Measurements from ENCODE around the gene TCAP. TPM values are rescaled to one million over a fixed set of nuclear protein-coding genes. Genes with fewer than 3 reads are reported as not detected.

Gene TCAP
- total RNA-seq, 3 donors from 2014 or later (not counting 1 experiment from before 2014, with no cell fraction given): 1.3 to 3.8 (median 2.4) TPM

- Histone ChIP-seq H3K27ac (ENCODE audit: low read length) (no peak overlapping the region), H3K4me3 (ENCODE audit: low read length) (no peak overlapping the region), H3K36me3 (ENCODE audit: control insufficient read depth, insufficient read depth, low read length) (peaks cover 8% of the 10 kb centered on the region), H3K27me3 (ENCODE audit: control insufficient read depth, insufficient read depth, low read length) (no peaks in the 10 kb centered on the region), H3K4me1 (ENCODE audit: control insufficient read depth, insufficient read depth, low read length) (peaks cover 37% of the 10 kb centered on the region), H3K9me3 (ENCODE audit: control insufficient read depth, insufficient read depth, low read length) (no peaks in the 10 kb centered on the region)
- Mint-ChIP-seq H3K9me3 (no peaks in the 10 kb centered on the region), H3K4me1 (peaks cover 52 to 58% of the 10 kb centered on the region in 2 donors), H3K27ac (peak overlapping the region; percentile 86 to 90), H3K27me3 (ENCODE audit: low read depth in 2 of 2) (no peaks in the 10 kb centered on the region), H3K36me3 (no peaks in the 10 kb centered on the region), H3K4me3 (no peak overlapping the region)
- TF ChIP-seq CTCF (IDR thresholded peaks at IDR 0.05): no peak
- 92% methylated on average over 10 of the region's 10 CpGs for WGBS (ENCODE audit: insufficient coverage)
- no peak for DNase-seq
- intact Hi-C loops (cut with micrococcal nuclease): no loop called here
- no peak for ATAC-seq
Observed at GRCh38 chr17:39711851-39712250, 46.7 kb downstream of the TCAP start.

- Mint-ChIP-seq H3K4me1 (peaks cover 28 to 39% of the 10 kb centered on the region in 2 donors), H3K27ac (no peak overlapping the region)
Observed at GRCh38 chr17:39714234-39714633, 49.1 kb downstream of the TCAP start.

GRCh38 chr17:39715375-39716072, 50.4 kb downstream of the TCAP start:
- Mint-ChIP-seq H3K36me3 (no peaks in the 10 kb centered on the region), H3K4me1 (peaks cover 16 to 28% of the 10 kb centered on the region in 2 donors), H3K4me3 (no peak overlapping the region), H3K9me3 (no peaks in the 10 kb centered on the region), H3K27me3 (ENCODE audit: low read depth in 2 of 2) (no peaks in the 10 kb centered on the region), H3K27ac (peak overlapping the region in 1 of 2 donors; percentile 18)
- H3K27ac ChIP-seq (ENCODE audit: low read length): no peak overlapping the region
- no peak for DNase-seq
- no peaks in the 10 kb centered on the region for H3K27me3 ChIP-seq (ENCODE audit: control insufficient read depth, insufficient read depth, low read length)
- no peak for TF ChIP-seq CTCF (IDR thresholded peaks at IDR 0.05)
- H3K4me1 ChIP-seq (ENCODE audit: control insufficient read depth, insufficient read depth, low read length): peaks cover under 1% of the 10 kb centered on the region
- H3K9me3 ChIP-seq (ENCODE audit: control insufficient read depth, insufficient read depth, low read length): no peaks in the 10 kb centered on the region
- intact Hi-C loops (cut with micrococcal nuclease): no loop called here
- H3K4me3 ChIP-seq (ENCODE audit: low read length): no peak overlapping the region
- H3K36me3 ChIP-seq (ENCODE audit: control insufficient read depth, insufficient read depth, low read length): peaks cover 13% of the 10 kb centered on the region
- WGBS (ENCODE audit: insufficient coverage): 95% methylated on average over 18 of the region's 18 CpGs
- ATAC-seq: peak in 1 of 3 donors; percentile 8

More at GRCh38 chr17:39714234-39714633, 49.1 kb downstream of the TCAP start:
- Histone ChIP-seq H3K36me3 (ENCODE audit: control insufficient read depth, insufficient read depth, low read length) (peaks cover 8% of the 10 kb centered on the region), H3K4me1 (ENCODE audit: control insufficient read depth, insufficient read depth, low read length) (peaks cover 13% of the 10 kb centered on the region), H3K9me3 (ENCODE audit: control insufficient read depth, insufficient read depth, low read length) (no peaks in the 10 kb centered on the region), H3K4me3 (ENCODE audit: low read length) (no peak overlapping the region), H3K27me3 (ENCODE audit: control insufficient read depth, insufficient read depth, low read length) (no peaks in the 10 kb centered on the region), H3K27ac (ENCODE audit: low read length) (no peak overlapping the region)
- intact Hi-C loops (cut with micrococcal nuclease): no loop called here
- no peak for TF ChIP-seq CTCF (IDR thresholded peaks at IDR 0.05)
- H3K27me3 Mint-ChIP-seq (ENCODE audit: low read depth in 2 of 2): no peaks in the 10 kb centered on the region
- ATAC-seq (no peak), DNase-seq (no peak)
- WGBS (ENCODE audit: insufficient coverage): 95% methylated on average over 3 of the region's 4 CpGs
- H3K36me3 Mint-ChIP-seq: no peaks in the 10 kb centered on the region
- no peaks in the 10 kb centered on the region for H3K9me3 Mint-ChIP-seq
- no peak overlapping the region for H3K4me3 Mint-ChIP-seq

Other genes with a start within 250 kb of the TCAP start
- 10 to 100 TPM; 44.3 to 63.8 (median 53.4) TPM for gene MED1, start 214.1 kb upstream of the TCAP start, total RNA-seq
- 100 to 1,000 TPM; 119 to 129 (median 124) TPM for gene CDK12, start 203.9 kb upstream of the TCAP start, total RNA-seq
- not detected for gene NEUROD2, start 57.4 kb upstream of the TCAP start, total RNA-seq
- not detected for gene PPP1R1B, start 38.4 kb upstream of the TCAP start, total RNA-seq
- gene STARD3, start 28.2 kb upstream of the TCAP start, total RNA-seq: 100 to 1,000 TPM in 2 of 3 donors, 10 to 100 TPM in 1; 97.1 to 115 (median 105) TPM
- 1 to 10 TPM; 1.2 to 2.5 (median 2.2) TPM for gene PNMT, start 3.1 kb downstream of the TCAP start, total RNA-seq
- 10 to 100 TPM; 45.8 to 57.8 (median 52.4) TPM for gene PGAP3, start 22.7 kb downstream of the TCAP start, total RNA-seq
- gene ERBB2, start 34.7 kb downstream of the TCAP start, total RNA-seq: 100 to 1,000 TPM in 1 of 3 donors, 10 to 100 TPM in 2; 77.6 to 115 (median 82.1) TPM
- 10 to 100 TPM; 48.8 to 55.2 (median 51.6) TPM for gene MIEN1, start 65.2 kb downstream of the TCAP start, total RNA-seq
- gene GRB7, start 72.6 kb downstream of the TCAP start, total RNA-seq: under 1 TPM in 1 of 3 donors, not detected in 2; 0.27 TPM
- gene IKZF3, start 199.0 kb downstream of the TCAP start, total RNA-seq: 100 to 1,000 TPM; 134 to 162 (median 139) TPM
- gene ZPBP2, start 202.9 kb downstream of the TCAP start, total RNA-seq: not detected

All from natural killer cell (primary cell).